GM19397 (cell line): ENCODE data around the gene CBX8.
"Not testable (repeated sequence)": the region's sequence is repeated elsewhere in the genome, so short reads cannot be mapped to it uniquely, and the experiment has no call there.

ENCODE experiments used
- ATAC-seq: cut with Tn5 transposase; IDR thresholded peaks from one replicate; pipeline ENCODE4 v1.9.1; 2021; ENCODE audit warnings: mild to moderate bottlenecking, moderate library complexity; ENCODE audit not compliant: unreplicated experiment

Gene CBX8

GRCh38 chr17:79757140-79757745 is 39.6 kb downstream of the CBX8 start:
- ATAC-seq = no peak

DNA sequence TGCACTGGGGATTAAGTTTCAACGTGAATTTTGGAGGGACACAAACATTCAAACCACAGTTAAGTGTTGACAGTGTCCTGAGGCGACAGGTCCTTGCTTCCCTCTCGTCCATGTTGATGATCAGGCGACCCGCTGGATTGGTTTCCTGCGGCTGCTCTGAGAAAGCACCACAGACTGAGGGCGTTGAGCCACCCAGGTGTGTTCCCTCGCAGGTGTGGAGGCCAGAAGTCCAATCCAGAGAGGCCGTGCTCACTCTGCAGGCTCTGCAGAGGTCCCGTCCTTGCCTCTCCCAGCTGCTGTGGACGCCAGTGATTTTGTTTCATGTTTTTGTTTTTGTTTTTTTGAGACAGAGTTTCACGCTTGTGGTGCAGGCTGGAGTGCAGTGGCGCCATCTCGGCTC is 41.3 kb downstream of the CBX8 start:
- no peak for ATAC-seq

- not testable (repeated sequence) for ATAC-seq
These were observed 42.0 kb downstream of the CBX8 start for GRCh38 chr17:79754903-79755302.

DNA sequence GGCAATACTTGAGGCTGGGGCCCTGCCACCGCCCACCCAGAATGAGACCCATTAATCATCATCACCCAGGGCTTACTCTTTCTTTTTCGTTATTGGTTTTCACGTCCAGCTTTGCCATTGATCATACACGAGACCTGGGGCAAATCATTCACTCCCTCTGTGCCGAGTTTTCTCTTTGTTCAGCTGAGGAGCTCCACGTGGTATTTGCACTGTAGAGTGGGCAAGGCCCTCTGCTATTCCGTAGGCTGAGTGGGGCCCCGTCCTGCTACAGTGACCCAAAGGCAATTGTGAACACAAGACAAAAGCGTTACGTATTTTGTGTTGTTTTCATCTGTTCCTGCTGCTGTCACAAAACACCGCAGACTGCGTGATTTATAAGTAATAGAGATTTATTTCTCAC is 42.5 kb downstream of the CBX8 start:
- ATAC-seq = no peak

- ATAC-seq = no peak
These were observed 44.7 kb downstream of the CBX8 start for GRCh38 chr17:79752175-79752574.

DNA sequence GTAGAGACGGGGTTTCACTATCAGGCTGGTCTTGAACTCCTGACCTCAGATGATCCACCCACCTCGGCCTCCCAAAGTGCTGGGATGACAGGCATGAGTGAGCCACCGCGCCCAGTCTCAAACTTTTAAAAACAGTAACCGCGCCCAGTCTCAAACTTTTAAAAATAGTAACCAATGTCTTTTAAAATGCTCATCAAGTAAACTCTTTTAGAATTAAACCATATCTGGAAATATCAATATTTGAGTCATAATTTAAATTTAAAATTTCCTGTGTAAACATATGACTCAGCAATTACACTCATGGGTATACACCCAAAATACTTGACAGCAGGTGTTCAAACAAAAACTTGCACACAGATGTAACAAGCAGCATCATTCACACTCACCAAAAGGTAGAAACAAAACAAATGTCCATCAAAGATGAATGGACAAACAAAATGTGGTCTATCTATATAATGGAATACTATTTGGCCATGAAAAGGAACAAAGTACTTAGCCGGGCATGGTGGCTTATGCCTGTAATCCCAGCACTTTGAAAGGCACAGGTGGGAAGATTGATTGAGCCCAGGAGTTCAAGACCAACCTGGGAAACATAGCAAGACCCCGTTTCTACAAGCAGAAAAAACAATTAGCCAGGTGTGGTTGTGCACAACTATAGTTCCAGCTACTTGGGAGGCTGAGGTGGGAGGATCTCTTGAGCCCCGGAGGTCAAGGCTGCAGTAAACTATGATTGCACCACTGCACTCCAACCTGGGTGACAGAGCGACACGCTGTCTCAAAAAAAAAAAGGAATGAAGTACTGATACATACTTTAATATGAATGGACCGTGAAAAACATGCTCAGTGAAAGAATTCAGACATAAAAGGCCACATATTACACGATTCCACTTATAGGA is 46.0 kb downstream of the CBX8 start:
- no peak for ATAC-seq

DNA sequence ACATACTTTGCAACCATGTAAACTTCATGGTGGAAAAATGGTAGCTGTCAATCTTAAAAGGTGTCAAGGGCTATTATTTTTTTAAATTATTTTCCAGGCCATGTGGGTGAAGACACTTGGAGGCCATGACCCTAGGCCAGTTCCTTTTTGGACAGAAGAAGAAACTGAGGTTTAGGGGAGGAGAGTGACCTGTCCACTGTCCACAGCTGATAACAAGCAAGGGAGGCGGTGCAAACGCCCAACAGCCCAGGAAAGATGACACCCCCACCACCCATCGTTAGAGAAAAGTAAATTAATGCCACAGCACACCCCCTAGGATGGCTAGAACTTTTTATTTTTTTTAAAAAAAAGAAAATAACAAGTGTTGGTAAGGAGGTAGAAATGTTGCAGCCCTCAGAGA is 46.9 kb downstream of the CBX8 start:
- ATAC-seq = no peak

GRCh38 chr17:79749156-79749815 is 47.6 kb downstream of the CBX8 start:
- no peak for ATAC-seq

DNA sequence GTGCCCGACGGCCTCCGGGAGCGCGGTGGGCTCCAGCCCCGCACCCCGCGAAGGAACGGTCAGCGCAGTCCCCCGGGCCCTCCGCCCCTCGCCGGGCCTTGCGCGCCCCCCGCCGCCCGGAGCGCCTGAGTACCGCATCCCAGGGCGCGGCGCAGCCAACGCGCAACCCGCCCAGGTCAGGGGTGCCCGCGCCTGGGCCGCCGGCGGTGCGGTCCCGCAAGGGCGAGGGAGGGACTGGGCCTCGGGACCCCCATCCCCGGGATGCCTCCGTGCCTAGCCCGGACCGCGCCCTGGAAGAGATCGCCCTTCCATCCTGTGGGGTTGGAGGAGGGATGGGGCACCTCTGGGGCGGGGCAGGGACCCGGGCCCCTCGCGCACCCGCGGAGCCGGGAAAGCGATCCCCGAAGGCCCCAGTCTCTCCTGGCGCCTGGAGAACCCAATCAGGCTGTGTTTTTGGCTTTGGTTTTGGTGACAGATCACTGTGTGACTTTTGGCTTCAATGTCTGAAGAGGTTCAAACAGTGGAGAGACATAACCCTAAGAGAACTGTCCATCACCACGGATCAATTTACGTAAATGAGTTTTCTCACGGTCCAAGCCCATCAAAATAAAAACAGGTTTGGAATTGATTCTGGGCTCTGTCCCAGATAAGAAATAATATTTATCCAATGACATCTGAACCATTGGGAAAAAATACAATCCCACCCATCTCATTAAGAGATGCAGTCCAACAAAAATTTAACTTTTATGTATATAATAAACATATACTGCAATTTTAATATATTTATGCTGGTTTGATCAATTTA is 48.4 kb downstream of the CBX8 start:
- no peak for ATAC-seq

- ATAC-seq = no peak
These were observed 49.2 kb downstream of the CBX8 start for GRCh38 chr17:79747508-79748294.

- ATAC-seq = no peak
These were observed 49.9 kb downstream of the CBX8 start for GRCh38 chr17:79746889-79747507.

DNA sequence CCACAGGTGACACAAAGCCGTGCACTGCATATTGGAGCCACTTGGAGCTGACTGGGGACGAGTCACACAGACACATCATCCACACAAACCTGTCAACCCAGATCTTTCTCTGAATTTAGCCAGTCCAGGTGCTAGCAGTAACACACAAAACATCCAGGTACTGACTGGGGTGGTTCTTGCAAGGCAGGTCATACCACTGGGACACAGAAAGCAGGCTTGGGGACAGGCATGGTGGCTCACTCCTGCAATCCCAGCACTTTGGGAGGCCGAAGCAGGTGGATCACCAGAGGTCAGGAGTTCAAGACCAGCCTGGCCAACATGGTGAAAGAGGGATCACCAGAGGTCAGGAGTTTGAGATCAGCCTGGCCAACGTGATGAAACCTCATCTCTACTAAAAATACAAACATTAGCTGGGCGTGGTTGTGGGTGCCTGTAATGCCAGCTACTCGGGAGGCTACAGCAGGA is 51.2 kb downstream of the CBX8 start:
- ATAC-seq = no peak

GRCh38 chr17:79743614-79744013 is 53.3 kb downstream of the CBX8 start:
- ATAC-seq = no peak

DNA sequence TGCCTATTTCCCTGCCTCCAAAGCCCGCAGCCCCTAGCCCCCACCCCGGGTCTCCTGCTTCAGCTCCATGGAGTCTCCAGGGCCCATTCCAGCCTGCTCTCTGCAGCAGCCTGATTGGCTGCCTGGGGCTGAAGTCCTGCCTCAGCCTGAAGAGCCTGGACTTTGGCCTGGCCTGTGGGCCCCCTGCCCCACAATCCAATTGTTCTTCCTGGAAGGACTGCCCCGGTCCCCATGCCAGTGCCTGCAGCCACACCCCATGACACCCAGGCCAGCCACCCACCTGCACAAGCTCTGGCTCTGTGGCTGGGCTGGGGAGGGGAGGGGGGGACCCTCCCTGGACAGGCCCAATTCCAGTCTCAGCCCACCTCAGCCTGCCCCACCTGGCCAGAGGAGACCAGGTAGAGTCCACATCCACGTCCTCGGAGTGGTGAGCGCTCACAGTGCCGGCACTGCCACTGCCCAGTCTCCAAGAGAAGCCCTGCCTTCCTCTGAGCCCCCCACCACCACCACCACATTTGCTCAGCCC is 53.9 kb downstream of the CBX8 start:
- ATAC-seq = no peak

- ATAC-seq = no peak
These were observed 54.3 kb downstream of the CBX8 start for GRCh38 chr17:79742589-79742918.
